H1 (cell line): ENCODE measurements around the gene NOS3. TPM values are rescaled to one million over a fixed set of nuclear protein-coding genes. Genes with fewer than 3 reads are reported as not detected.

Experiments
- CTCF ChIA-PET: fragments of 300-600 bp; sonication (Branson Sonifier 250); formaldehyde crosslinking; loops from one replicate; lab custom pipeline; 2021; ENCODE audit not compliant: partially characterized antibody; lab: Charles Lee
- POLR2A ChIA-PET: fragments of 300-600 bp; sonication (Branson Sonifier 250); formaldehyde crosslinking; loops from one replicate; lab custom pipeline; 2021; ENCODE audit warnings: inconsistent platforms; ENCODE audit not compliant: partially characterized antibody; lab: Charles Lee
- DNase-seq, 2 experiments: peaks; one replicate each; pipeline versions ENCODE4 v3.0.0 to v3.0.0-alpha.2; 2010 to 2022; ENCODE audit warnings: low spot score in 2 of 2, low read depth in 1 of 2, mixed read lengths in 1 of 2
- FAIRE-seq: peaks from 2 replicates; lab custom pipeline; 2011; peaks lifted over from hg19 to GRCh38; lab: Jason Lieb, UNC
- H2AFZ ChIP-seq: 2 replicates; pipeline ENCODE4 v1.8.1; 2012; ENCODE audit warnings: low read length, inconsistent platforms
- H2AK5ac ChIP-seq: 2 replicates; pipeline ENCODE4 v1.6.1; 2013; ENCODE audit warnings: low read depth, low read length
- H2BK120ac ChIP-seq: replicated peaks from 2 replicates; pipeline ENCODE3; 2013; ENCODE audit warnings: low read depth, low read length, inconsistent platforms
- H2BK12ac ChIP-seq: 2 replicates; pipeline ENCODE4 v1.6.1; 2013; ENCODE audit warnings: low read depth, low read length
- H2BK15ac ChIP-seq: 2 replicates; pipeline ENCODE4 v1.6.1; 2013; ENCODE audit warnings: low read length
- H2BK20ac ChIP-seq: 2 replicates; pipeline ENCODE4 v1.6.1; 2013; ENCODE audit warnings: low read length
- H2BK5ac ChIP-seq: 2 replicates; pipeline ENCODE4 v1.6.1; 2013; ENCODE audit warnings: low read depth, low read length
- H3K14ac ChIP-seq: 2 replicates; pipeline ENCODE4 v1.6.1; 2013; ENCODE audit warnings: inconsistent platforms; ENCODE audit not compliant: insufficient read length
- H3K18ac ChIP-seq: 2 replicates; pipeline ENCODE4 v1.6.1; 2013; ENCODE audit warnings: low read length; ENCODE audit errors: extremely low read depth
- H3K23ac ChIP-seq: 2 replicates; pipeline ENCODE4 v1.6.1; 2013; ENCODE audit warnings: inconsistent platforms; ENCODE audit not compliant: insufficient read length
- H3K23me2 ChIP-seq: 2 replicates; pipeline ENCODE4 v1.6.1; 2013; ENCODE audit warnings: low read depth, low read length
- H3K27ac ChIP-seq: 2 replicates; pipeline ENCODE4 v1.6.1; 2011; ENCODE audit warnings: low read depth, low read length, inconsistent platforms
- H3K27me3 ChIP-seq, 4 experiments: replicated peaks in 1 of 4; 1 replicate in 1 of 4; 2 replicates in 3 of 4; pipeline versions ENCODE4 v1.6.1 to v1.8.1; 2011 to 2013; ENCODE audit warnings: low read length in 3 of 4, mild to moderate bottlenecking in 3 of 4, inconsistent platforms in 2 of 4, mixed read lengths in 2 of 4, moderate library complexity in 1 of 4; ENCODE audit not compliant: control insufficient read depth in 3 of 4, insufficient read depth in 3 of 4; ENCODE audit errors: extremely low read depth in 1 of 4
- H3K36me3 ChIP-seq, 4 experiments: 2 replicates each; pipeline versions ENCODE4 v1.6.1 to v1.8.1; 2011 to 2013; ENCODE audit warnings: mild to moderate bottlenecking in 4 of 4, low read length in 3 of 4, moderate library complexity in 2 of 4, control low read depth in 1 of 4, inconsistent platforms in 1 of 4; ENCODE audit not compliant: insufficient read depth in 4 of 4, control insufficient read depth in 2 of 4
- H3K4ac ChIP-seq: replicated peaks from 2 replicates; pipeline ENCODE3; 2013; ENCODE audit warnings: low read length, low read depth, mixed read lengths, inconsistent platforms; ENCODE audit not compliant: insufficient read length
- H3K4me1 ChIP-seq, 4 experiments: replicated peaks in 1 of 4; 1 replicate in 1 of 4; 2 replicates in 3 of 4; pipeline versions ENCODE4 v1.6.1 to v1.8.1; 2011 to 2013; ENCODE audit warnings: low read length in 3 of 4, inconsistent platforms in 2 of 4, mixed read lengths in 1 of 4; ENCODE audit not compliant: insufficient read depth in 4 of 4, control insufficient read depth in 3 of 4
- H3K4me2 ChIP-seq, 2 experiments: 2 replicates each; pipeline versions ENCODE4 v1.6.1 to v1.8.1; 2011 to 2013; ENCODE audit warnings: low read depth in 2 of 2, low read length in 2 of 2, control low read depth in 1 of 2, inconsistent platforms in 1 of 2, mild to moderate bottlenecking in 1 of 2; ENCODE audit not compliant: insufficient read depth in 1 of 2
- H3K4me3 ChIP-seq, 4 experiments: fragments of 200-600, 300-600 bp in 1 of 4; sonication (generic), shearing (Covaris generic), sonication (Bioruptor Twin) in 1 of 4; 2 replicates each; pipeline versions ENCODE4 v1.5.1 to v1.8.1; 2011 to 2016; ENCODE audit warnings: low read length in 4 of 4, low read depth in 3 of 4, control low read depth in 2 of 4, inconsistent platforms in 2 of 4, mild to moderate bottlenecking in 2 of 4, mixed read lengths in 1 of 4, moderate library complexity in 1 of 4; ENCODE audit not compliant: insufficient read depth in 2 of 4; ENCODE audit errors: extremely low read depth in 1 of 4
- H3K56ac ChIP-seq: replicated peaks from 2 replicates; pipeline ENCODE3; 2013; ENCODE audit warnings: low read depth, mild to moderate bottlenecking, mixed read lengths, low read length, inconsistent platforms; ENCODE audit not compliant: insufficient read length
- H3K79me1 ChIP-seq: 2 replicates; pipeline ENCODE4 v1.6.1; 2013; ENCODE audit warnings: low read depth, low read length, control low read depth
- H3K79me2 ChIP-seq, 2 experiments: 2 replicates each; pipeline versions ENCODE4 v1.6.1 to v1.8.1; 2012 to 2013; ENCODE audit warnings: low read length in 2 of 2, mild to moderate bottlenecking in 2 of 2, inconsistent platforms in 1 of 2; ENCODE audit not compliant: insufficient read depth in 2 of 2, control insufficient read depth in 1 of 2
- H3K9ac ChIP-seq, 4 experiments: replicated peaks in 1 of 4; 1 replicate in 1 of 4; 2 replicates in 3 of 4; pipeline versions ENCODE4 v1.6.1 to v1.8.1; 2011 to 2013; ENCODE audit warnings: low read depth in 3 of 4, low read length in 3 of 4, control low read depth in 2 of 4, mild to moderate bottlenecking in 2 of 4, moderate library complexity in 2 of 4, inconsistent platforms in 1 of 4; ENCODE audit errors: extremely low read depth in 1 of 4
- H3K9me3 ChIP-seq, 2 experiments: 2 replicates each; pipeline versions ENCODE4 v1.6.1 to v1.8.1; 2012 to 2013; ENCODE audit warnings: mild to moderate bottlenecking in 2 of 2, moderate library complexity in 2 of 2, control low read depth in 1 of 2, inconsistent platforms in 1 of 2, low read depth in 1 of 2, low read length in 1 of 2, mixed read lengths in 1 of 2; ENCODE audit not compliant: insufficient read depth in 2 of 2
- H4K20me1 ChIP-seq, 2 experiments: replicated peaks in 1 of 2; 2 replicates each; pipeline versions ENCODE3 to v1.8.1; 2011 to 2013; ENCODE audit warnings: inconsistent platforms in 2 of 2, low read length in 2 of 2, mild to moderate bottlenecking in 1 of 2; ENCODE audit not compliant: insufficient read depth in 2 of 2, control insufficient read depth in 1 of 2
- H4K5ac ChIP-seq: 2 replicates; pipeline ENCODE4 v1.6.1; 2013; ENCODE audit warnings: low read length, low read depth, mixed read lengths, inconsistent platforms; ENCODE audit not compliant: insufficient read length
- H4K8ac ChIP-seq: 2 replicates; pipeline ENCODE4 v1.8.0; 2013; ENCODE audit warnings: mild to moderate bottlenecking, moderate library complexity, low read length, inconsistent platforms; ENCODE audit not compliant: insufficient read depth; ENCODE audit errors: extremely low read depth
- H4K91ac ChIP-seq: replicated peaks from 2 replicates; pipeline ENCODE3; 2013; ENCODE audit warnings: low read length, mixed read lengths, inconsistent platforms; ENCODE audit not compliant: insufficient read length
- PHF8 ChIP-seq: fragments of 200-600 bp; sonication (generic); conservative IDR thresholded peaks from 2 replicates; pipeline ENCODE4 v1.7.1; 2012; ENCODE audit warnings: low read depth, mild to moderate bottlenecking, inconsistent platforms, low read length, moderate library complexity
- WGBS, 2 experiments: shearing (Covaris generic) in 1 of 2; methylation state at CpG; one replicate each; pipeline versions ENCODE4 v1.1.6 to v1.1.7; 2013 to 2015; ENCODE audit warnings: low lambda C conversion rate in 2 of 2, mixed read lengths in 2 of 2, inconsistent platforms in 1 of 2, low coverage in 1 of 2, missing lambda C conversion rate in 1 of 2; ENCODE audit not compliant: insufficient replicate concordance in 2 of 2, insufficient coverage in 1 of 2, insufficient read length in 1 of 2; ENCODE audit errors: extremely low coverage in 1 of 2, missing lambda C conversion rate in 1 of 2; 5-methylcytosine and 5-hydroxymethylcytosine counted together
- polyA plus RNA-seq, 7 experiments: library from polyadenylated mRNA; depleted of rRNA in 3 of 7; stranded (reverse) in 5 of 7; unstranded in 2 of 7; fragments of >200 nt in 5 of 7; fragments of 200-250 nt in 2 of 7; gene quantifications; 1 replicate in 5 of 7; 2 replicates in 1 of 7; 4 replicates in 1 of 7; pipeline versions ENCODE4 v1.2.1 to v1.2.3, GENCODE V29; 2011 to 2013; ENCODE audit warnings: missing spikeins in 2 of 7, mixed read lengths in 2 of 7
- total RNA-seq: library from RNA; stranded (reverse); fragmentation: NEBNext Ultra II Directional; extraction: Animal tissue kit (Norgen Biotek cat#: 25700); gene quantifications from 2 replicates; pipeline ENCODE4 v1.2.1, GENCODE V29; 2021

The NOS3 gene
- total and polyA plus RNA-seq, 2 of the 8 experiments (the other 6 are each of a cell fraction or from before 2014, with no cell fraction given): 4.4 to 16.2 TPM

GRCh38 chr7:150969475-150969874 is 21.3 kb upstream of the NOS3 start:
- no peak overlapping the region for H3K18ac ChIP-seq
- H2AFZ ChIP-seq: no peak overlapping the region
- peaks cover 2 to 40% (median 22%) of the 10 kb centered on the region in 4 experiments for H3K4me1 ChIP-seq
- no peak overlapping the region for H4K8ac ChIP-seq
- H3K14ac ChIP-seq: no peak overlapping the region
- H3K56ac ChIP-seq: no peak overlapping the region
- no peak overlapping the region for H3K9ac ChIP-seq
- WGBS, 2 experiments: 79% methylated on average over 7 of the region's 7 CpGs; no CpG with 5 or more reads in 1 of the 2 experiments
- no peak overlapping the region for H2BK120ac ChIP-seq
- no peak overlapping the region for H3K23ac ChIP-seq
- no peaks in the 10 kb centered on the region for H3K79me1 ChIP-seq
- H3K36me3 ChIP-seq: no peaks in the 10 kb centered on the region
- no peaks in the 10 kb centered on the region for H3K9me3 ChIP-seq
- H4K91ac ChIP-seq: peak overlapping the region; percentile 26
- 0 out of 2 replicates have a peak overlapping the region, but pooled peaks have one; percentile 12 for H2BK5ac ChIP-seq
- H2AK5ac ChIP-seq: no peak overlapping the region
- H2BK12ac ChIP-seq: peak overlapping the region; percentile 19; the same call in 1 of the 2 replicates
- DNase-seq: no peak
- ChIA-PET POLR2A (interaction anchor here (1.4 to 2.4 kb wide), 2 partner anchors 10 to 15 kb away, joined by 3 to 13 read pairs; no protein-coding TSS in a partner anchor), CTCF (interaction anchor here (0.7 to 27.0 kb wide), 16 partner anchors 5 to 141 kb away, joined by 3 to 797 read pairs (median 4); partner anchors contain the start of genes KCNH2 and NOS3)
- no peak for TF ChIP-seq PHF8
- no peak overlapping the region; the same call in 1 of the 2 replicates for H3K27ac ChIP-seq
- no peaks in the 10 kb centered on the region for H4K20me1 ChIP-seq
- no peak overlapping the region for H4K5ac ChIP-seq
- H2BK15ac ChIP-seq: peak overlapping the region; percentile 53
- H3K79me2 ChIP-seq: no peaks in the 10 kb centered on the region
- H3K4me3 ChIP-seq: no peak overlapping the region
- H3K27me3 ChIP-seq: peaks cover 0 to 3% (median 0%) of the 10 kb centered on the region in 4 experiments; a peak in 3 of 7 replicates
- FAIRE-seq: no peak
- no peak overlapping the region for H3K4ac ChIP-seq
- H3K4me2 ChIP-seq: peak overlapping the region in 1 of 2 experiments; percentile 7; a peak in 2 of 4 replicates
- no peak overlapping the region for H2BK20ac ChIP-seq
- peaks cover 8% of the 10 kb centered on the region; the same call in 1 of the 2 replicates for H3K23me2 ChIP-seq
